IMR-90 (cell line): Measurements from ENCODE around the gene LY9. TPM values are rescaled to one million over a fixed set of nuclear protein-coding genes. Genes with fewer than 3 reads are reported as not detected.

Source experiments
- ATAC-seq: fragments of 200-7000 bp; cut with Tn5 transposase; 2 replicates; pipeline ENCODE4 v1.9.1; 2020; ENCODE audit warnings: low read depth, mild to moderate bottlenecking, moderate library complexity
- BruUV-seq: library from RNA; stranded (reverse); fragments of 400-500 nt; replicated peaks from 2 replicates; lab custom pipeline; 2021; lab: Mats Ljungman, UMichigan
- CTCF ChIA-PET: fragments of 300-600 bp; formaldehyde crosslinking; extraction: SDS; loops from one replicate; lab custom pipeline; 2021; ENCODE audit warnings: antibody characterized with exemption; lab: Yijun Ruan, JAX
- POLR2A ChIA-PET: fragments of 300-600 bp; sonication (Branson Sonifier 250); formaldehyde crosslinking; loops from one replicate; lab custom pipeline; 2022; ENCODE audit warnings: antibody characterized with exemption; ENCODE audit not compliant: unreplicated experiment; lab: Charles Lee
- DNase-seq: peaks from one replicate; pipeline ENCODE4 v3.0.0; 2013
- H2AFZ ChIP-seq: replicated peaks from 2 replicates; pipeline ENCODE3; 2013; ENCODE audit warnings: low read length, mild to moderate bottlenecking; ENCODE audit not compliant: poor library complexity
- H2AK5ac ChIP-seq: 2 replicates; pipeline ENCODE4 v1.6.1; 2013; ENCODE audit warnings: low read depth, low read length, inconsistent platforms
- H2AK9ac ChIP-seq: replicated peaks from 2 replicates; pipeline ENCODE3; 2013; ENCODE audit warnings: mild to moderate bottlenecking, low read depth, low read length, moderate library complexity; ENCODE audit not compliant: poor library complexity
- H2BK120ac ChIP-seq: 2 replicates; pipeline ENCODE4 v1.6.1; 2013; ENCODE audit warnings: low read depth, low read length, inconsistent platforms
- H2BK15ac ChIP-seq: 3 replicates; pipeline ENCODE4 v1.6.1; 2013; ENCODE audit warnings: low read depth, low read length, inconsistent platforms
- H2BK20ac ChIP-seq: 2 replicates; pipeline ENCODE4 v1.6.1; 2013; ENCODE audit warnings: low read depth, mild to moderate bottlenecking, inconsistent platforms, low read length, moderate library complexity
- H2BK5ac ChIP-seq: 2 replicates; pipeline ENCODE4 v1.6.1; 2013; ENCODE audit warnings: mild to moderate bottlenecking, low read depth, low read length, inconsistent platforms; ENCODE audit not compliant: poor library complexity, severe bottlenecking
- H3K14ac ChIP-seq: replicated peaks from 2 replicates; pipeline ENCODE4 v1.6.1; 2013; ENCODE audit warnings: low read depth, low read length, inconsistent platforms
- H3K18ac ChIP-seq: 2 replicates; pipeline ENCODE4 v1.6.1; 2013; ENCODE audit warnings: low read depth, low read length, control low read depth
- H3K23ac ChIP-seq: 2 replicates; pipeline ENCODE4 v1.6.1; 2013; ENCODE audit warnings: low read depth, low read length, inconsistent platforms
- H3K27ac ChIP-seq: 2 replicates; pipeline ENCODE4 v1.5.1; 2013; ENCODE audit warnings: mild to moderate bottlenecking, control low read depth, low read length; ENCODE audit not compliant: insufficient read depth
- H3K27me3 ChIP-seq: 2 replicates; pipeline ENCODE4 v1.6.1; 2013; ENCODE audit warnings: low read length; ENCODE audit not compliant: control insufficient read depth, insufficient read depth
- H3K36me3 ChIP-seq: 2 replicates; pipeline ENCODE4 v1.6.1; 2013; ENCODE audit warnings: low read length, mixed read lengths; ENCODE audit not compliant: control insufficient read depth, insufficient read depth
- H3K4ac ChIP-seq: 2 replicates; pipeline ENCODE4 v1.6.1; 2013; ENCODE audit warnings: low read depth, low read length, inconsistent platforms
- H3K4me1 ChIP-seq: 2 replicates; pipeline ENCODE4 v1.6.1; 2013; ENCODE audit warnings: low read length, mixed read lengths; ENCODE audit not compliant: control insufficient read depth, insufficient read depth
- H3K4me2 ChIP-seq: 2 replicates; pipeline ENCODE4 v1.6.1; 2013; ENCODE audit warnings: low read depth, mild to moderate bottlenecking, control low read depth, low read length, moderate library complexity
- H3K4me3 ChIP-seq: 2 replicates; pipeline ENCODE4 v1.5.1; 2013; ENCODE audit warnings: low read depth, mild to moderate bottlenecking, control low read depth, low read length, moderate library complexity; ENCODE audit not compliant: insufficient read depth
- H3K56ac ChIP-seq: 2 replicates; pipeline ENCODE4 v1.6.1; 2013; ENCODE audit warnings: low read length, inconsistent platforms; ENCODE audit not compliant: insufficient read depth; ENCODE audit errors: extremely low read depth
- H3K79me1 ChIP-seq, 2 experiments: 2 replicates each; pipeline ENCODE4 v1.6.1; 2013; ENCODE audit warnings: low read length in 2 of 2, inconsistent platforms in 1 of 2, low read depth in 1 of 2
- H3K9ac ChIP-seq: 2 replicates; pipeline ENCODE4 v1.6.1; 2013; ENCODE audit warnings: low read depth, low read length, control low read depth
- H3K9me1 ChIP-seq: 2 replicates; pipeline ENCODE4 v1.6.1; 2013; ENCODE audit warnings: low read length, inconsistent platforms; ENCODE audit not compliant: insufficient read depth
- H3K9me3 ChIP-seq: 2 replicates; pipeline ENCODE4 v1.6.1; 2013; ENCODE audit warnings: low read length; ENCODE audit not compliant: control insufficient read depth, insufficient read depth
- H4K20me1 ChIP-seq: 2 replicates; pipeline ENCODE4 v1.6.1; 2013; ENCODE audit warnings: low read length, inconsistent platforms; ENCODE audit not compliant: insufficient read depth
- H4K5ac ChIP-seq: 2 replicates; pipeline ENCODE4 v1.6.1; 2013; ENCODE audit warnings: mild to moderate bottlenecking, low read depth, low read length, control low read depth
- H4K8ac ChIP-seq, 2 experiments: 2 replicates each; pipeline ENCODE4 v1.6.1; 2013; ENCODE audit warnings: low read depth in 2 of 2, low read length in 2 of 2, control low read depth in 1 of 2, inconsistent platforms in 1 of 2
- H4K91ac ChIP-seq: 2 replicates; pipeline ENCODE4 v1.6.1; 2013; ENCODE audit warnings: low read depth, low read length, inconsistent platforms; ENCODE audit not compliant: insufficient read depth
- MAZ ChIP-seq: IDR thresholded peaks from 2 replicates; pipeline ENCODE4 v1.6.1; 2012; ENCODE audit warnings: low read depth, mild to moderate bottlenecking, low read length, improper control_type of control experiment, moderate library complexity, borderline replicate concordance
- USF2 ChIP-seq: fragments of 150-350 bp; IDR thresholded peaks from 2 replicates; pipeline ENCODE4 v1.6.1; 2017; ENCODE audit warnings: mild to moderate bottlenecking, antibody characterized with exemption, low read length, low read depth
- WGBS, 2 experiments: methylation state at CpG; one replicate each; pipeline versions ENCODE4 v1.1.5 to v1.1.7; 2013; ENCODE audit warnings: missing lambda C conversion rate in 2 of 2; ENCODE audit not compliant: insufficient read length in 1 of 2; ENCODE audit errors: extremely low coverage in 2 of 2; 5-methylcytosine and 5-hydroxymethylcytosine counted together
- dilution Hi-C: fragments of 300-500 bp; cut with HindIII; formaldehyde crosslinking; loops from one replicate; pipeline ENCODE4 v1.14.3; 2018; ENCODE audit warnings: low sequenced_read_pairs; ENCODE audit not compliant: unreplicated experiment
- in situ Hi-C: fragments of 300-500 bp; cut with MboI; formaldehyde crosslinking; loops from 3 replicates; pipeline ENCODE4 v1.14.3; 2019; ENCODE audit warnings: low sequenced_read_pairs, inconsistent platforms, mixed read lengths
- intact Hi-C: fragments of 100-400 bp; cut with micrococcal nuclease; formaldehyde crosslinking; loops from 2 replicates; pipeline ENCODE4 v1.10.0; 2022
- polyA plus RNA-seq, 3 experiments: library from polyadenylated mRNA; depleted of rRNA; stranded (reverse); fragments of >200 nt; gene quantifications; 2 replicates each; pipeline ENCODE4 v1.2.3, GENCODE V29; 2012; ENCODE audit warnings: low replicate concordance in 1 of 3
- total RNA-seq: library from RNA; depleted of rRNA; stranded (reverse); fragments of >200 nt; gene quantifications from 2 replicates; pipeline ENCODE4 v1.2.3, GENCODE V29; 2012

Gene LY9
- total and polyA plus RNA-seq, 2 of the 4 experiments (the other 2 are of a cell fraction): not detected

- in situ Hi-C loops (no loop called here), intact Hi-C loops (no loop called here), dilution Hi-C loops (no loop called here)
- H3K4me2 ChIP-seq: no peak overlapping the region
- BruUV-seq: no TSS peak
- H3K27me3 ChIP-seq: no peaks in the 10 kb centered on the region
- no peak overlapping the region for H3K9ac ChIP-seq
- H2AK5ac ChIP-seq: no peak overlapping the region
- 80% methylated on average over 1 of the region's 12 CpGs; no CpG with 5 or more reads in 1 of the 2 experiments for WGBS, 2 experiments
- H3K79me1 ChIP-seq: no peaks in the 10 kb centered on the region
- H3K36me3 ChIP-seq: no peaks in the 10 kb centered on the region
- TF ChIP-seq MAZ (no peak), USF2 (no peak)
- H2AFZ ChIP-seq: no peak overlapping the region
- H3K18ac ChIP-seq: no peak overlapping the region
- H3K27ac ChIP-seq: no peak overlapping the region
- H2BK120ac ChIP-seq: no peak overlapping the region
- H3K4ac ChIP-seq: no peak overlapping the region
- no peak overlapping the region for H4K91ac ChIP-seq
- CTCF ChIA-PET: interaction anchor here (1.3 kb wide), 1 partner anchor 9 kb away, joined by 3 read pairs; no protein-coding TSS in a partner anchor
- H3K4me1 ChIP-seq: no peaks in the 10 kb centered on the region
- H2BK20ac ChIP-seq: no peak overlapping the region
- H3K4me3 ChIP-seq: no peak overlapping the region
- H2BK5ac ChIP-seq: no peak overlapping the region
- no peaks in the 10 kb centered on the region for H3K9me1 ChIP-seq
- no peak overlapping the region for H4K8ac ChIP-seq
- no peak overlapping the region for H3K23ac ChIP-seq
- H2AK9ac ChIP-seq: no peak overlapping the region
- POLR2A ChIA-PET: no interaction called here
- ATAC-seq (no peak), DNase-seq (no peak)
- no peak overlapping the region for H3K14ac ChIP-seq
- no peaks in the 10 kb centered on the region for H3K9me3 ChIP-seq
- no peak overlapping the region for H3K56ac ChIP-seq
- no peak overlapping the region for H2BK15ac ChIP-seq
- no peaks in the 10 kb centered on the region for H4K20me1 ChIP-seq
- no peak overlapping the region for H4K5ac ChIP-seq
Observed at GRCh38 chr1:160844447-160845232, 48.7 kb downstream of the LY9 start.
